Tibial nerve (tissue), 4 donors: Measurements from ENCODE around the gene MTTP.

Source experiments
- CTCF ChIP-seq, 5 experiments: fragments of 200-600 bp in 3 of 5; fragments of 450-650 bp in 2 of 5; sonication (generic) in 3 of 5; IDR thresholded peaks; one replicate each; pipeline ENCODE4 v1.5.1; 2016 to 2019; ENCODE audit warnings: antibody characterized with exemption in 5 of 5, mild to moderate bottlenecking in 3 of 5, moderate library complexity in 2 of 5
- EP300 ChIP-seq, 2 donors: sonication (generic); formaldehyde crosslinking; IDR thresholded peaks; one replicate each; pipeline ENCODE4 v1.6.1; 2017; ENCODE audit warnings: antibody characterized with exemption in 2 of 2, mild to moderate bottlenecking in 1 of 2

GRCh38 chr4:99657798-99658197, 83.2 kb downstream of the MTTP start, which contains the start of gene C4orf54:
- TF ChIP-seq CTCF (IDR thresholded peaks at IDR 0.05) (no peak), EP300 (IDR thresholded peaks at IDR 0.05) (no peak)
